Panc1 (cell line): ENCODE measurements around the gene D2HGDH. TPM values are rescaled to one million over a fixed set of nuclear protein-coding genes. Genes with fewer than 3 reads are reported as not detected.

ENCODE experiments used
- ATAC-seq: fragments of 200-7000 bp; cut with Tn5 transposase; 2 replicates; pipeline ENCODE4 v1.9.1; 2020; ENCODE audit warnings: mild to moderate bottlenecking, moderate library complexity
- BruUV-seq: library from RNA; stranded (reverse); fragments of 400-500 nt; replicated peaks from 2 replicates; lab custom pipeline; 2021; lab: Mats Ljungman, UMichigan
- CTCF ChIA-PET: fragments of 300-600 bp; sonication (Branson Sonifier 250); formaldehyde crosslinking; loops from one replicate; lab custom pipeline; 2022; ENCODE audit warnings: antibody characterized with exemption; lab: Charles Lee
- POLR2A ChIA-PET: fragments of 300-600 bp; sonication (Branson Sonifier 250); formaldehyde crosslinking; loops from one replicate; lab custom pipeline; 2022; ENCODE audit warnings: antibody characterized with exemption; lab: Charles Lee
- DNase-seq: peaks from one replicate; pipeline ENCODE4 v3.0.0-alpha.2; 2010; ENCODE audit warnings: low read depth, low spot score
- H3K27ac ChIP-seq: 2 replicates; pipeline ENCODE4 v1.5.1; 2011; ENCODE audit warnings: mild to moderate bottlenecking, low read length, inconsistent platforms
- H3K27me3 ChIP-seq: fragments of 200-500 bp; sonication (Bioruptor generic); 2 replicates; pipeline ENCODE4 v1.6.0; 2014; ENCODE audit warnings: low read length, inconsistent platforms; ENCODE audit not compliant: control insufficient read depth, insufficient read depth
- H3K36me3 ChIP-seq: fragments of 200-500 bp; sonication (Bioruptor generic); 2 replicates; pipeline ENCODE4 v1.5.1; 2014; ENCODE audit warnings: inconsistent platforms, mild to moderate bottlenecking, low read length, moderate library complexity; ENCODE audit not compliant: control insufficient read depth, insufficient read depth
- H3K4me1 ChIP-seq: 2 replicates; pipeline ENCODE4 v1.5.1; 2011; ENCODE audit warnings: inconsistent platforms, mild to moderate bottlenecking, low read length, moderate library complexity; ENCODE audit not compliant: control insufficient read depth, insufficient read depth
- H3K4me3 ChIP-seq, 2 experiments: 2 replicates each; pipeline ENCODE4 v1.5.1; 2011 to 2012; ENCODE audit warnings: low read depth in 2 of 2, low read length in 2 of 2, mild to moderate bottlenecking in 2 of 2, inconsistent platforms in 1 of 2, moderate library complexity in 1 of 2
- H3K9me3 ChIP-seq: fragments of 200-500 bp; sonication (Bioruptor generic); 2 replicates; pipeline ENCODE4 v1.5.1; 2014; ENCODE audit warnings: low read depth, mild to moderate bottlenecking, inconsistent platforms, low read length, moderate library complexity; ENCODE audit not compliant: control insufficient read depth, insufficient read depth
- CTCF ChIP-seq: fragments of 450-650 bp; IDR thresholded peaks from 2 replicates; pipeline ENCODE4 v1.5.1; 2017; ENCODE audit warnings: mild to moderate bottlenecking
- POLR2AphosphoS5 ChIP-seq: IDR thresholded peaks from 2 replicates; pipeline ENCODE4 v1.6.1; 2012; ENCODE audit warnings: mild to moderate bottlenecking, low read depth, low read length, moderate library complexity
- REST ChIP-seq, 2 experiments: IDR thresholded peaks; 2 replicates each; pipeline ENCODE4 v1.6.1; 2011 to 2012; ENCODE audit warnings: low read depth in 2 of 2, control low read depth in 1 of 2, low read length in 1 of 2, mild to moderate bottlenecking in 1 of 2, moderate library complexity in 1 of 2; ENCODE audit not compliant: insufficient read depth in 1 of 2
- SIN3A ChIP-seq: IDR thresholded peaks from 2 replicates; pipeline ENCODE4 v1.6.1; 2012; ENCODE audit warnings: low read depth, mild to moderate bottlenecking, low read length, moderate library complexity, borderline replicate concordance; ENCODE audit not compliant: insufficient read depth
- TCF7L2 ChIP-seq: IDR thresholded peaks from 2 replicates; pipeline ENCODE4 v1.6.1; 2011; ENCODE audit warnings: mild to moderate bottlenecking, low read depth, low read length, inconsistent platforms
- in situ Hi-C: cut with HindIII; loops from 2 replicates; pipeline ENCODE4 v1.10.0; 2016; ENCODE audit warnings: low sequenced_read_pairs, low pct_unique_long_range_greater_than_20kb
- intact Hi-C: fragments of 100-400 bp; cut with micrococcal nuclease; formaldehyde crosslinking; loops from one replicate; pipeline ENCODE4 v1.10.0; 2022; ENCODE audit not compliant: unreplicated experiment
- total RNA-seq: library from RNA; stranded (reverse); gene quantifications from one replicate; pipeline ENCODE4 v1.2.1, GENCODE V29; 2021; ENCODE audit not compliant: unreplicated experiment

D2HGDH gene
- total RNA-seq, 1 experiment from 2014 or later: 53.0 TPM

GRCh38 chr2:241746084-241746483 lies 11.7 kb downstream of the D2HGDH start:
- in situ Hi-C loops (no loop called here), intact Hi-C loops (no loop called here)
- H3K4me3 ChIP-seq: no peak overlapping the region
- CTCF ChIA-PET: no interaction called here
- H3K27ac ChIP-seq: no peak overlapping the region
- no peaks in the 10 kb centered on the region for H3K4me1 ChIP-seq
- no peak for DNase-seq
- BruUV-seq: TSS peak; percentile 69
- no peak for ATAC-seq
- POLR2A ChIA-PET: no interaction called here
- no peak for TF ChIP-seq TCF7L2
- no peaks in the 10 kb centered on the region for H3K27me3 ChIP-seq
- H3K36me3 ChIP-seq: no peaks in the 10 kb centered on the region; the same call in 1 of the 2 replicates
- no peaks in the 10 kb centered on the region for H3K9me3 ChIP-seq

- DNase-seq (no peak), ATAC-seq (no peak)
- BruUV-seq: no TSS peak
- Histone ChIP-seq H3K4me3 (no peak overlapping the region), H3K27ac (no peak overlapping the region), H3K36me3 (no peaks in the 10 kb centered on the region; the same call in 1 of the 2 replicates), H3K27me3 (no peaks in the 10 kb centered on the region), H3K4me1 (no peaks in the 10 kb centered on the region), H3K9me3 (no peaks in the 10 kb centered on the region)
- POLR2A ChIA-PET: no interaction called here
- in situ Hi-C loops: no loop called here
- CTCF ChIA-PET: no interaction called here
- intact Hi-C loops: no loop called here
- TF ChIP-seq REST (IDR thresholded peaks at IDR 0.05; ENCODE audit: insufficient read depth in 1 of 2, low read depth in 2 of 2, low read length in 1 of 2) (no peak), SIN3A (no peak), POLR2AphosphoS5 (no peak), CTCF (no peak), TCF7L2 (no peak)
Measured at GRCh38 chr2:241748468-241749256, 14.2 kb downstream of the D2HGDH start.

- Histone ChIP-seq H3K9me3 (no peaks in the 10 kb centered on the region), H3K4me3 (no peak overlapping the region), H3K27me3 (no peaks in the 10 kb centered on the region), H3K27ac (no peak overlapping the region), H3K36me3 (no peaks in the 10 kb centered on the region; the same call in 1 of the 2 replicates), H3K4me1 (no peaks in the 10 kb centered on the region)
- BruUV-seq: no TSS peak
- intact Hi-C loops (no loop called here), in situ Hi-C loops (no loop called here)
- ATAC-seq: no peak
- POLR2A ChIA-PET: no interaction called here
- no peak for DNase-seq
- TF ChIP-seq REST (IDR thresholded peaks at IDR 0.05; ENCODE audit: insufficient read depth in 1 of 2, low read depth in 2 of 2, low read length in 1 of 2) (no peak), POLR2AphosphoS5 (no peak), TCF7L2 (no peak), CTCF (no peak), SIN3A (no peak)
- CTCF ChIA-PET: no interaction called here
Measured at GRCh38 chr2:241750076-241750840, 15.8 kb downstream of the D2HGDH start.
